Colonic mucosa (tissue), 4 donors: ENCODE results near the gene C1QTNF9. TPM values are rescaled to one million over a fixed set of nuclear protein-coding genes. Genes with fewer than 3 reads are reported as not detected.
"Not testable (repeated sequence)": the region's sequence is repeated elsewhere in the genome, so short reads cannot be mapped to it uniquely, and the experiment has no call there.

Experiments used
- DNase-seq: peaks from one replicate; pipeline ENCODE4 v3.0.0-alpha.2; 2020
- H3K27ac ChIP-seq: fragments of 200-600 bp; one replicate; pipeline ENCODE4 v1.8.0; 2021
- H3K27me3 ChIP-seq: fragments of 200-600 bp; one replicate; pipeline ENCODE4 v1.8.0; 2021
- H3K36me3 ChIP-seq: fragments of 200-600 bp; one replicate; pipeline ENCODE4 v1.8.0; 2021
- H3K4me1 ChIP-seq: fragments of 200-600 bp; one replicate; pipeline ENCODE4 v1.8.0; 2021; ENCODE audit warnings: mild to moderate bottlenecking
- H3K4me3 ChIP-seq: fragments of 200-600 bp; one replicate; pipeline ENCODE4 v1.8.0; 2021
- H3K9ac ChIP-seq, 2 donors: one replicate each; pipeline ENCODE4 v1.7.0; 2013; ENCODE audit warnings: control low read depth in 2 of 2, low read depth in 2 of 2, low read length in 2 of 2
- H3K9me3 ChIP-seq: fragments of 200-600 bp; one replicate; pipeline ENCODE4 v1.8.0; 2021
- intact Hi-C: fragments of 100-400 bp; cut with DNase I; formaldehyde crosslinking; loops from one replicate; pipeline ENCODE4 v1.14.1; 2022
- total RNA-seq, 2 donors: library from RNA; stranded (reverse); fragmentation: NEBNext Ultra II Directional in 1 of 2; extraction: Animal tissue kit (Norgen Biotek cat#: 25700) in 1 of 2; gene quantifications; one replicate each; pipeline ENCODE4 v1.2.1, GENCODE V29; 2021
- TF ChIP-seq, protein P1 (sequence below): fragments of 200-600 bp; IDR thresholded peaks from one replicate; pipeline ENCODE4 v1.8.0; 2022; ENCODE audit warnings: antibody characterized with exemption, mild to moderate bottlenecking
- donor health status: healthy.
- donor health status: DM: no; HTN: no; CAD: no.
- donor health status: DM: no; HTN: no; CAD: no.

C1QTNF9 gene
- total RNA-seq, 2 donors from 2014 or later, result 0.19 TPM; not detected in 1

DNA sequence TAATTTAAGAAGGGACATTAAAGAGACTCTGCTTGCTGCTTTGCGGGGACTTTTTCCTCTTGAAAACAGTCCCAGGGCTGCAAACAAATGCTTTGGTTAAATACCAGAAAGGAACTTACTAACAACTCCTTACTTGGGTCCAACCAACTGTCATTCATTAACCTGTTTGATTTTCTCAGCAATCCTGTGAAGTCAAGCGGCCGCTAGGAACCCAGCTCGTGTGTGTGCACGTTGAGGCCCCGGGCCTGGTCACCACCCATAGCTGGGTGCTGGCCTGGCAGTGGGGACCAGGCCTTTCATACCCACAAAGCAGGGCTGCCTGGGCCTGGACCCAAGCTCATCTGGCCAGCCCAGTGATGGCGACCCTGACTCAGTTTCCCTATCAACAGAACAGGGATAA, 50.7 kb downstream of the C1QTNF9 start:
- Histone ChIP-seq H3K27ac (peak overlapping the region; percentile 55), H3K27me3 (no peaks in the 10 kb centered on the region), H3K4me3 (no peak overlapping the region), H3K9me3 (no peaks in the 10 kb centered on the region), H3K4me1 (no peaks in the 10 kb centered on the region), H3K36me3 (no peaks in the 10 kb centered on the region), H3K9ac (no peak overlapping the region)
- TF ChIP-seq, protein P1, sequence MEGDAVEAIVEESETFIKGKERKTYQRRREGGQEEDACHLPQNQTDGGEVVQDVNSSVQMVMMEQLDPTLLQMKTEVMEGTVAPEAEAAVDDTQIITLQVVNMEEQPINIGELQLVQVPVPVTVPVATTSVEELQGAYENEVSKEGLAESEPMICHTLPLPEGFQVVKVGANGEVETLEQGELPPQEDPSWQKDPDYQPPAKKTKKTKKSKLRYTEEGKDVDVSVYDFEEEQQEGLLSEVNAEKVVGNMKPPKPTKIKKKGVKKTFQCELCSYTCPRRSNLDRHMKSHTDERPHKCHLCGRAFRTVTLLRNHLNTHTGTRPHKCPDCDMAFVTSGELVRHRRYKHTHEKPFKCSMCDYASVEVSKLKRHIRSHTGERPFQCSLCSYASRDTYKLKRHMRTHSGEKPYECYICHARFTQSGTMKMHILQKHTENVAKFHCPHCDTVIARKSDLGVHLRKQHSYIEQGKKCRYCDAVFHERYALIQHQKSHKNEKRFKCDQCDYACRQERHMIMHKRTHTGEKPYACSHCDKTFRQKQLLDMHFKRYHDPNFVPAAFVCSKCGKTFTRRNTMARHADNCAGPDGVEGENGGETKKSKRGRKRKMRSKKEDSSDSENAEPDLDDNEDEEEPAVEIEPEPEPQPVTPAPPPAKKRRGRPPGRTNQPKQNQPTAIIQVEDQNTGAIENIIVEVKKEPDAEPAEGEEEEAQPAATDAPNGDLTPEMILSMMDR, result no peak
- no peak for DNase-seq
- intact Hi-C loops, result no loop called here

DNA sequence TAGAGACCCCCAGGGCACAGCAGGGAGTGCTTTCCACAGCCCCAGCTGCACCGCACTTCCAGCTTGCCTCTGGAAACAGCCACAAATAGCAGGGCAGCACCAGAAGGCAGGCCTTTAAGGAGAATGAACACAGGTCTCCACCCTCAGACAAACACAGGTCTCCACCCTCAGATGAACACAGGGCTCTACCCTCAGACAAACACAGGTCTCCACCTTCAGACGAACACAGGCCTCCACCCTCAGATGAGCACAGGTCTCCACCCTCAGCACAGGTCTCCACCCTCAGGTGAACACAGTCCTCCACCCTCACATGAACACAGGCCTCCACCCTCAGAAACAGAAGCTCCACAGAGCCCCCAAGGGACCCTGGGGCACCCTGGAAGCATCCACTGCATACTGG, 51.7 kb downstream of the C1QTNF9 start:
- Histone ChIP-seq H3K4me3 (no peak overlapping the region), H3K9ac (no peak overlapping the region), H3K27ac (peak overlapping the region; percentile 55), H3K27me3 (no peaks in the 10 kb centered on the region), H3K36me3 (no peaks in the 10 kb centered on the region), H3K9me3 (no peaks in the 10 kb centered on the region), H3K4me1 (no peaks in the 10 kb centered on the region)
- peak; percentile 52 for DNase-seq
- TF ChIP-seq, protein P1, result no peak
- intact Hi-C loops, result no loop called here

DNA sequence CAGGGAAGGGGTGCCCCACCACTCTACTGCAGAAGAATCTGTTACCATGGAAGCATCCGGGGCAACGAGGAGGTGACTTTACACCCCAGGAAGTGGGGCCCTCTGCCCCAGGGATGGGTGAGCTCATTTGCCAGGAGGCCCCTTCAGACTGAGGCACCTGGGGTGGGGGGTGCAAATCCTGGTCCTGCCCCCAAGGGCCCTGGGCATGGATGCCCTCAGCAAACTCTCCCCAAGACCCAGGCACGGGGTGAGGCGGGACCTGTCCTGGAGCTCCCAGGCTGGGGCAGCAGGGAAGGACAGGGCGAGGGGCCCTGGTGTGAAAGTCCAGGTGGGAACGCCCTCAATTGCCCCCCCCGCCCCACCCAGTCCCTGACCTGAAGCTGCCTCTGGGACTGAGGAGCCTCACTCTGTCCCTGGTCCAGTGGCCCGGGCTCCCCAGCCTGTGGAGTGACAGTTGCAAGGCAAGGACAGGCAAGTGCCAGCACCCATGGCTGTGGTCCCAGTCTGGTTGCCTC, 52.5 kb downstream of the C1QTNF9 start:
- Histone ChIP-seq H3K36me3 (no peaks in the 10 kb centered on the region), H3K9me3 (no peaks in the 10 kb centered on the region), H3K4me3 (no peak overlapping the region), H3K4me1 (no peaks in the 10 kb centered on the region), H3K27ac (peak overlapping the region; percentile 14), H3K27me3 (no peaks in the 10 kb centered on the region), H3K9ac (no peak overlapping the region)
- intact Hi-C loops, result no loop called here
- TF ChIP-seq, protein P1, result no peak
- no peak for DNase-seq

DNA sequence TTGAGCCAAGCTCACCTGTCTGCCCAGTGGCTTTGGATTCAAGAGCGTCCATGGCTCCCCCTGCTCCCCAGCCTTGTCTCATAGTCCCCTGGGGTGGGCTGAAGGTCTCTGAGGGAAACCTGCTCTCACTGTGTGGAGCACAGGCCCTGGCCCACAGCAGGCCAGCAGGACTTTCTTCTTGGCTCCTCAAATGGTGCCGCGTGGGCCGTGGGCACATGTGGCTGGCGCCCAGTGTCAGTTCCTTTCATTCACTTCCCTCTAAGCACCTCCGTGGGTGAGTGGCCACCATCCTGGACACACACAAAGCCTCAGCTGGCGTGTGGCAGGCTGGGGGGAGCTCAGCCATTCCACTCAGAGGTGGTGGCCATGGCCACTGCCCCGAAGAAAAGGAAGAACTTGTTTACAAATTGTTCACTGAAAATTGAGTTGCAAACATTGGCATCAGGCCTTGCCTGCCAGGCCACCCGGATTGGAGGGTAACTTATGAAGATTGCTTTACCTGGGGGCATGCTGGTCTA, 53.1 kb downstream of the C1QTNF9 start:
- TF ChIP-seq, protein P1, result no peak
- no peaks in the 10 kb centered on the region for H3K36me3 ChIP-seq
- no peak overlapping the region for H3K4me3 ChIP-seq
- DNase-seq, result no peak
- no peaks in the 10 kb centered on the region for H3K27me3 ChIP-seq
- intact Hi-C loops, result no loop called here
- H3K27ac ChIP-seq, result no peak overlapping the region
- no peaks in the 10 kb centered on the region for H3K4me1 ChIP-seq
- no peaks in the 10 kb centered on the region for H3K9me3 ChIP-seq
- no peak overlapping the region for H3K9ac ChIP-seq

- Histone ChIP-seq H3K36me3 (no peaks in the 10 kb centered on the region), H3K4me1 (no peaks in the 10 kb centered on the region), H3K9ac (no peak overlapping the region), H3K27ac (no peak overlapping the region), H3K9me3 (no peaks in the 10 kb centered on the region), H3K4me3 (no peak overlapping the region), H3K27me3 (no peaks in the 10 kb centered on the region)
- no peak for DNase-seq
- intact Hi-C loops, result no loop called here
- TF ChIP-seq, protein P1, result no peak
These were observed 55.8 kb downstream of the C1QTNF9 start for GRCh38 chr13:24365191-24365590.

GRCh38 chr13:24366315-24366714, 56.9 kb downstream of the C1QTNF9 start:
- H3K4me1 ChIP-seq, H3K9me3 ChIP-seq, H3K36me3 ChIP-seq, H3K27me3 ChIP-seq, intact Hi-C loops, DNase-seq, H3K27ac ChIP-seq, H3K9ac ChIP-seq, H3K4me3 ChIP-seq: not testable (repeated sequence)

- H3K27me3 ChIP-seq, DNase-seq, H3K9ac ChIP-seq, H3K9me3 ChIP-seq, H3K36me3 ChIP-seq, H3K4me1 ChIP-seq, H3K4me3 ChIP-seq, intact Hi-C loops, H3K27ac ChIP-seq: not testable (repeated sequence)
These were observed 61.9 kb downstream of the C1QTNF9 start for GRCh38 chr13:24371273-24371672.
